Endothelial cell of umbilical vein (primary cell): ENCODE data around the gene MANEAL. TPM values are rescaled to one million over a fixed set of nuclear protein-coding genes. Genes with fewer than 3 reads are reported as not detected.

ENCODE experiments used
- BruUV-seq: library from RNA; stranded (reverse); fragments of 400-500 nt; replicated peaks from 2 replicates; lab custom pipeline; 2021; lab: Mats Ljungman, UMichigan
- CTCF ChIA-PET: fragments of 300-600, 350-600 bp; sonication (Branson Sonifier 250); formaldehyde crosslinking; loops from one replicate; lab custom pipeline; 2021; ENCODE audit warnings: antibody characterized with exemption, inconsistent platforms; lab: Charles Lee
- POLR2A ChIA-PET: fragments of 300-600, 350-600 bp; sonication (Branson Sonifier 250); formaldehyde crosslinking; loops from one replicate; lab custom pipeline; 2021; ENCODE audit warnings: antibody characterized with exemption, inconsistent platforms; lab: Charles Lee
- DNase-seq: peaks from one replicate; pipeline ENCODE4 v3.0.0-alpha.2; 2011; ENCODE audit warnings: low read depth, low spot score
- FAIRE-seq: peaks from 2 replicates; lab custom pipeline; 2011; peaks lifted over from hg19 to GRCh38; lab: Jason Lieb, UNC
- H2AFZ ChIP-seq: 2 replicates; pipeline ENCODE4 v1.6.0; 2012; ENCODE audit warnings: low read depth, low read length, control low read depth, inconsistent platforms
- H3K27ac ChIP-seq: 2 replicates; pipeline ENCODE4 v1.5.1; 2011; ENCODE audit warnings: low read depth, mild to moderate bottlenecking, control low read depth, low read length, moderate library complexity; ENCODE audit not compliant: insufficient read depth
- H3K27me3 ChIP-seq, 2 experiments: 2 replicates each; pipeline versions ENCODE4 v1.6.0 to v1.6.1; 2011; ENCODE audit warnings: low read length in 2 of 2, mixed read lengths in 1 of 2; ENCODE audit not compliant: control insufficient read depth in 2 of 2, insufficient read depth in 2 of 2
- H3K36me3 ChIP-seq, 2 experiments: 2 replicates in 1 of 2; 3 replicates in 1 of 2; pipeline ENCODE4 v1.5.1; 2011; ENCODE audit warnings: low read length in 2 of 2, mild to moderate bottlenecking in 1 of 2, moderate library complexity in 1 of 2; ENCODE audit not compliant: control insufficient read depth in 2 of 2, insufficient read depth in 2 of 2; ENCODE audit errors: extremely low read depth in 1 of 2
- H3K4me1 ChIP-seq: 3 replicates; pipeline ENCODE4 v1.5.1; 2011; ENCODE audit warnings: mild to moderate bottlenecking, low read length; ENCODE audit not compliant: control insufficient read depth, insufficient read depth; ENCODE audit errors: extremely low read depth
- H3K4me2 ChIP-seq: 2 replicates; pipeline ENCODE4 v1.6.1; 2011; ENCODE audit warnings: low read length, control low read depth, mixed read lengths; ENCODE audit not compliant: insufficient read depth
- H3K4me3 ChIP-seq, 3 experiments: fragments of 200-600 bp in 1 of 3; sonication (generic), shearing (Covaris generic) in 1 of 3; replicated peaks in 1 of 3; 2 replicates each; pipeline ENCODE4 v1.5.1; 2011 to 2016; ENCODE audit warnings: control low read depth in 3 of 3, low read length in 3 of 3, mild to moderate bottlenecking in 2 of 3, inconsistent platforms in 1 of 3, low read depth in 1 of 3, moderate library complexity in 1 of 3; ENCODE audit not compliant: insufficient read depth in 1 of 3
- H3K79me2 ChIP-seq: 2 replicates; pipeline ENCODE4 v1.6.0; 2012; ENCODE audit warnings: low read length, inconsistent platforms; ENCODE audit not compliant: control insufficient read depth, insufficient read depth
- H3K9ac ChIP-seq: replicated peaks from 2 replicates; pipeline ENCODE3; 2011; ENCODE audit warnings: low read length, control low read depth; ENCODE audit not compliant: insufficient read depth; ENCODE audit errors: extremely low read depth
- H3K9me1 ChIP-seq: replicated peaks from 3 replicates; pipeline ENCODE4 v1.6.0; 2011; ENCODE audit warnings: mild to moderate bottlenecking, low read length; ENCODE audit not compliant: control insufficient read depth, insufficient read depth; ENCODE audit errors: extremely low read depth
- H3K9me3 ChIP-seq: replicated peaks from 2 replicates; pipeline ENCODE4 v1.5.1; 2012; ENCODE audit warnings: low read length, inconsistent platforms; ENCODE audit not compliant: control insufficient read depth, insufficient read depth
- H4K20me1 ChIP-seq: replicated peaks from 2 replicates; pipeline ENCODE3; 2011; ENCODE audit warnings: mild to moderate bottlenecking, low read length; ENCODE audit not compliant: control insufficient read depth, insufficient read depth; ENCODE audit errors: extremely low read depth
- EZH2 ChIP-seq: IDR thresholded peaks from 2 replicates; pipeline ENCODE4 v1.6.1; 2012; ENCODE audit warnings: borderline replicate concordance, low read depth, mild to moderate bottlenecking, moderate library complexity, low read length, inconsistent platforms; ENCODE audit not compliant: severe bottlenecking
- FOS ChIP-seq: IDR thresholded peaks from 2 replicates; pipeline ENCODE4 v1.6.1; 2011; ENCODE audit warnings: mild to moderate bottlenecking, low read length, moderate library complexity, borderline replicate concordance; ENCODE audit not compliant: insufficient read depth
- GATA2 ChIP-seq: IDR thresholded peaks from 2 replicates; pipeline ENCODE4 v1.7.0; 2011; ENCODE audit warnings: low read depth, mild to moderate bottlenecking, moderate library complexity, mixed read lengths, low read length; ENCODE audit not compliant: insufficient read length, insufficient read depth
- JUN ChIP-seq: IDR thresholded peaks from 2 replicates; pipeline ENCODE4 v1.6.1; 2011; ENCODE audit warnings: borderline replicate concordance, low read depth; ENCODE audit not compliant: insufficient read length, insufficient read depth
- POLR2A ChIP-seq: IDR thresholded peaks from 2 replicates; pipeline ENCODE4 v1.6.1; 2012; ENCODE audit warnings: low read depth, mild to moderate bottlenecking, control low read depth, low read length
- dilution Hi-C: fragments of 300-500 bp; cut with MboI; formaldehyde crosslinking; loops from one replicate; pipeline ENCODE4 v1.15.0; 2019; ENCODE audit warnings: low sequenced_read_pairs; ENCODE audit not compliant: extremely low pct_ligation_motif_present
- intact Hi-C: fragments of 100-400 bp; cut with micrococcal nuclease; formaldehyde crosslinking; loops from one replicate; pipeline ENCODE4 v1.10.0; 2022
- polyA plus RNA-seq, 4 experiments: library from polyadenylated mRNA; depleted of rRNA in 3 of 4; stranded (reverse) in 3 of 4; unstranded in 1 of 4; fragments of >200 nt; gene quantifications; 2 replicates each; pipeline versions ENCODE4 v1.2.1 to v1.2.3, GENCODE V29; 2011 to 2012; ENCODE audit warnings: missing spikeins in 1 of 4
- total RNA-seq: library from RNA; stranded (reverse); gene quantifications from 2 replicates; pipeline ENCODE4 v1.2.3, GENCODE V29; 2021
- TF ChIP-seq, protein P1 (sequence below), 2 donors: IDR thresholded peaks; 1 replicate in 1 of 2; 2 replicates in 1 of 2; pipeline ENCODE4 v1.5.1; 2011; ENCODE audit warnings: low read length in 2 of 2, mild to moderate bottlenecking in 2 of 2, moderate library complexity in 2 of 2, control low read depth in 1 of 2, inconsistent platforms in 1 of 2, low read depth in 1 of 2; ENCODE audit not compliant: insufficient read depth in 1 of 2; ENCODE audit errors: extremely low read depth in 1 of 2

Gene MANEAL
- total and polyA plus RNA-seq, 2 donors (not counting 3 experiments of a cell fraction or from before 2014, with no cell fraction given): 0.66 to 1.3 TPM

DNA sequence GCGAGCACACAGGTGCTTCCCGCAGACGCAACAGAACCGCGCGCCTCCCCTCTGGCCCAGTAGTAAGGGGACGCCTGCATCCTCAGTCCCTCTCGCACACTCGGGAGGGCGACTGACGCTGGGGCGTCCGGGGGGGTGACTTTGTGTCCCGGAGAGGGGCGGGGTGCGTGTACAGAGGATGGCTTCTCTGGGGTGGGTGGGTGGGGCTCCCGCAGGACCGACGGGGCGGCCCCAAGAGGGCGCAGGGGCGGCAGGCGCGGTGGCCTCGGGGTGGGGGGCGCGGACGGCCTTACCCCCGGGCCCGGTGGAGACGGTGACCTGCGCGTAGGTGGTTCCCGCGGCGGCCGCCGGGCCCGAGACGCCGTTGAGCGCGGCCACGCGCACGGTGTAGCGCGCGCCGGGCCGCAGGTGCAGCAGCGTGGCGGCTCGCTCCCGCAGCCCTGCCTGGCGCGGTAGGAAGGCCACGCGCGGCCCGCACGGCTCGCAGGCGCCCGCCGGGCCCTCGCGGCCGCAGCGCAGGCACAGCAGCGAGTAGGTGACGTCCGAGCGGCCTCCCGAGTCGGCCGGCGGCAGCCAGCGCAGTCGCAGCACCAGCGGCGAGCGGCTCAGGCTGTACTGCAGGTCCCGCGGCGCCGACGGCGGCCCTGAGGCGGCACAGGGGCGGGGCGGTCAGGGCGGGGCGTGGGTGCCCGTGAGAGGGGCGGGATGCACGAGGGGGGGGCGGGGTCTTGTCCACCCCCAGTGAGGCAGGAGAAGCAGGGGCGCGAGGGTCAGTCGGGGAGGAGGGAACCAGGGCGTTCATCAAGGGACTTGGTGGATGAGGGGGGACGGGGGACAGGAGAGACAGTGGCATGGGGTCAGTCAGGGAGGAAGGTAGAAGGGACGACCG lies 40.8 kb upstream of the MANEAL start:
- no TSS peak for BruUV-seq
- Histone ChIP-seq H3K4me3 (no peak overlapping the region), H3K79me2 (no peaks in the 10 kb centered on the region), H3K36me3 (no peaks in the 10 kb centered on the region), H3K4me2 (no peak overlapping the region), H3K9me1 (no peaks in the 10 kb centered on the region), H3K27me3 (peaks cover 27 to 33% of the 10 kb centered on the region in 2 experiments), H2AFZ (no peak overlapping the region), H4K20me1 (no peaks in the 10 kb centered on the region), H3K4me1 (no peaks in the 10 kb centered on the region), H3K9me3 (no peaks in the 10 kb centered on the region), H3K9ac (no peak overlapping the region), H3K27ac (no peak overlapping the region)
- no peak for DNase-seq
- intact Hi-C loops (no loop called here), dilution Hi-C loops (no loop called here)
- ChIA-PET POLR2A (no interaction called here), CTCF (no interaction called here)
- FAIRE-seq: no peak
- TF ChIP-seq, protein P1, sequence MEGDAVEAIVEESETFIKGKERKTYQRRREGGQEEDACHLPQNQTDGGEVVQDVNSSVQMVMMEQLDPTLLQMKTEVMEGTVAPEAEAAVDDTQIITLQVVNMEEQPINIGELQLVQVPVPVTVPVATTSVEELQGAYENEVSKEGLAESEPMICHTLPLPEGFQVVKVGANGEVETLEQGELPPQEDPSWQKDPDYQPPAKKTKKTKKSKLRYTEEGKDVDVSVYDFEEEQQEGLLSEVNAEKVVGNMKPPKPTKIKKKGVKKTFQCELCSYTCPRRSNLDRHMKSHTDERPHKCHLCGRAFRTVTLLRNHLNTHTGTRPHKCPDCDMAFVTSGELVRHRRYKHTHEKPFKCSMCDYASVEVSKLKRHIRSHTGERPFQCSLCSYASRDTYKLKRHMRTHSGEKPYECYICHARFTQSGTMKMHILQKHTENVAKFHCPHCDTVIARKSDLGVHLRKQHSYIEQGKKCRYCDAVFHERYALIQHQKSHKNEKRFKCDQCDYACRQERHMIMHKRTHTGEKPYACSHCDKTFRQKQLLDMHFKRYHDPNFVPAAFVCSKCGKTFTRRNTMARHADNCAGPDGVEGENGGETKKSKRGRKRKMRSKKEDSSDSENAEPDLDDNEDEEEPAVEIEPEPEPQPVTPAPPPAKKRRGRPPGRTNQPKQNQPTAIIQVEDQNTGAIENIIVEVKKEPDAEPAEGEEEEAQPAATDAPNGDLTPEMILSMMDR (IDR thresholded peaks at IDR 0.05; ENCODE audit: extremely low read depth in 1 of 2, insufficient read depth in 1 of 2, low read depth in 1 of 2, low read length in 2 of 2): no peak
- TF ChIP-seq JUN: no peak
- no peak for TF ChIP-seq FOS
- no peak for TF ChIP-seq POLR2A
- TF ChIP-seq GATA2: no peak
- no peak for TF ChIP-seq EZH2
